Measurements from ENCODE around the gene CENPW.

GRCh38 chr6:126312013-126312665 is 27.8 kb upstream of the CENPW start:
- TF ChIP-seq TAF1 (IDR thresholded peaks at IDR 0.05; ENCODE audit: low read depth, low read length) (no peak), POLR2A (IDR thresholded peaks at IDR 0.05; ENCODE audit: low read depth, low read length) (no peak), POLR2AphosphoS5 (IDR thresholded peaks at IDR 0.05; ENCODE audit: low read depth, low read length) (no peak), SPI1 (IDR thresholded peaks at IDR 0.05; ENCODE audit: low read depth, low read length) (no peak), POU2F2 (IDR thresholded peaks at IDR 0.05; ENCODE audit: low read depth, low read length) (no peak)

Data from GM12891 (cell line).